ENCODE results near the gene GNRH2.
A peak's percentile ranks its signal among the peaks of the same experiment; 100 is the strongest.
"Not testable (repeated sequence)": the region's sequence is repeated elsewhere in the genome, so short reads cannot be mapped to it uniquely, and the experiment has no call there.

Gene GNRH2

GRCh38 chr20:3043322-3043721, at the start of gene GNRH2:
TSS of gene GNRH2 (plus strand) at chr20:3043622. CDS start at chr20:3044415, 793 bp downstream.
- H3K9me3 Mint-ChIP-seq = no peaks in the 10 kb centered on the region
- peaks cover 26% of the 10 kb centered on the region for H3K36me3 Mint-ChIP-seq
- no peaks in the 10 kb centered on the region for H3K27me3 Mint-ChIP-seq
- peak within 1 kb of the TSS; percentile 17 for H3K27ac Mint-ChIP-seq
- DNase-seq = no peak
- H3K4me3 Mint-ChIP-seq = peak within 1 kb of the TSS; percentile 40
- CTCF ChIA-PET = interaction anchor here (1.4 kb wide), 1 partner anchor 10 kb away, joined by 6 read pairs; no protein-coding TSS in a partner anchor
- H3K4me1 Mint-ChIP-seq = peaks cover 43% of the 10 kb centered on the region

- no peak for DNase-seq
- Mint-ChIP-seq H3K9me3 (no peaks in the 10 kb centered on the region), H3K27ac (no peak overlapping the region), H3K4me1 (no peaks in the 10 kb centered on the region), H3K36me3 (peaks cover 29% of the 10 kb centered on the region), H3K27me3 (no peaks in the 10 kb centered on the region), H3K4me3 (no peak overlapping the region)
- CTCF ChIA-PET = interaction anchor here (1.0 kb wide), 1 partner anchor 238 kb away, joined by 3 read pairs; no protein-coding TSS in a partner anchor
Observed at GRCh38 chr20:2995796-2996195, 47.6 kb upstream of the GNRH2 start.

- no peaks in the 10 kb centered on the region for H3K9me3 Mint-ChIP-seq
- no peak overlapping the region for H3K4me3 Mint-ChIP-seq
- CTCF ChIA-PET = interaction anchor here (1.0 kb wide), 1 partner anchor 476 kb away, joined by 3 read pairs; no protein-coding TSS in a partner anchor
- DNase-seq = no peak
- no peaks in the 10 kb centered on the region for H3K27me3 Mint-ChIP-seq
- peaks cover 9% of the 10 kb centered on the region for H3K36me3 Mint-ChIP-seq
- H3K27ac Mint-ChIP-seq = no peak overlapping the region
- H3K4me1 Mint-ChIP-seq = no peaks in the 10 kb centered on the region
Observed at GRCh38 chr20:2998728-2999127, 44.7 kb upstream of the GNRH2 start.

- H3K27me3 Mint-ChIP-seq = no peaks in the 10 kb centered on the region
- H3K9me3 Mint-ChIP-seq = no peaks in the 10 kb centered on the region
- H3K27ac Mint-ChIP-seq = peak overlapping the region; percentile 28
- CTCF ChIA-PET = interaction anchor here (0.6 to 1.7 kb wide), 23 partner anchors 9 to 312 kb away, joined by 3 to 18 read pairs (median 3); partner anchors contain the start of genes PTPRA and TMEM239
- no peaks in the 10 kb centered on the region for H3K4me1 Mint-ChIP-seq
- H3K36me3 Mint-ChIP-seq = peaks cover 10% of the 10 kb centered on the region
- DNase-seq = no peak
- H3K4me3 Mint-ChIP-seq = no peak overlapping the region
Observed at GRCh38 chr20:3000852-3001523, 42.4 kb upstream of the GNRH2 start.

GRCh38 chr20:3003416-3003815, 40.0 kb upstream of the GNRH2 start:
- no peak overlapping the region for H3K27ac Mint-ChIP-seq
- no peaks in the 10 kb centered on the region for H3K27me3 Mint-ChIP-seq

GRCh38 chr20:3010985-3011723, 32.3 kb upstream of the GNRH2 start:
- peaks cover 48% of the 10 kb centered on the region for H3K36me3 Mint-ChIP-seq
- peak overlapping the region; percentile 67 for H3K27ac Mint-ChIP-seq
- H3K27me3 Mint-ChIP-seq = no peaks in the 10 kb centered on the region
- no peak for DNase-seq
- no peak overlapping the region for H3K4me3 Mint-ChIP-seq
- H3K9me3 Mint-ChIP-seq = no peaks in the 10 kb centered on the region
- H3K4me1 Mint-ChIP-seq = peaks cover 28% of the 10 kb centered on the region
- CTCF ChIA-PET = interaction anchor here (0.9 to 1.4 kb wide), 7 partner anchors 11 to 306 kb away, joined by 3 to 5 read pairs (median 3); no protein-coding TSS in a partner anchor

More at GRCh38 chr20:3003416-3003815, 40.0 kb upstream of the GNRH2 start:
- H3K4me3 Mint-ChIP-seq = no peak overlapping the region
- H3K4me1 Mint-ChIP-seq = no peaks in the 10 kb centered on the region
- CTCF ChIA-PET = interaction anchor here (0.8 kb wide), 1 partner anchor 315 kb away, joined by 3 read pairs; no protein-coding TSS in a partner anchor
- no peak for DNase-seq
- no peaks in the 10 kb centered on the region for H3K9me3 Mint-ChIP-seq
- H3K36me3 Mint-ChIP-seq = peaks cover 28% of the 10 kb centered on the region

- peak overlapping the region; percentile 67 for H3K27ac Mint-ChIP-seq
- peaks cover 47% of the 10 kb centered on the region for H3K36me3 Mint-ChIP-seq
- no peak overlapping the region for H3K4me3 Mint-ChIP-seq
- peaks cover 28% of the 10 kb centered on the region for H3K4me1 Mint-ChIP-seq
- H3K27me3 Mint-ChIP-seq = no peaks in the 10 kb centered on the region
- CTCF ChIA-PET = interaction anchor here (0.9 to 1.4 kb wide), 7 partner anchors 11 to 305 kb away, joined by 3 to 5 read pairs (median 3); no protein-coding TSS in a partner anchor
- H3K9me3 Mint-ChIP-seq = no peaks in the 10 kb centered on the region
- no peak for DNase-seq
Observed at GRCh38 chr20:3011752-3012151, 31.7 kb upstream of the GNRH2 start.

- Mint-ChIP-seq H3K4me1 (peaks cover 28% of the 10 kb centered on the region), H3K36me3 (peaks cover 45% of the 10 kb centered on the region), H3K4me3 (no peak overlapping the region), H3K27ac (no peak overlapping the region), H3K27me3 (no peaks in the 10 kb centered on the region), H3K9me3 (no peaks in the 10 kb centered on the region)
- CTCF ChIA-PET = interaction anchor here (1.0 kb wide), 1 partner anchor 12 kb away, joined by 4 read pairs; no protein-coding TSS in a partner anchor
- no peak for DNase-seq
Observed at GRCh38 chr20:3013771-3014170, 29.7 kb upstream of the GNRH2 start.

- CTCF ChIA-PET = interaction anchor here (0.6 to 1.1 kb wide), 3 partner anchors 11 to 130 kb away, joined by 4 to 5 read pairs (median 4); no protein-coding TSS in a partner anchor
- H3K27ac Mint-ChIP-seq = no peak overlapping the region
Observed at GRCh38 chr20:3014179-3014578, 29.2 kb upstream of the GNRH2 start.

GRCh38 chr20:3014662-3015061, 28.8 kb upstream of the GNRH2 start:
- CTCF ChIA-PET = interaction anchor here (0.6 to 1.1 kb wide), 2 partner anchors 14 to 130 kb away, joined by 4 to 5 read pairs; no protein-coding TSS in a partner anchor
- Mint-ChIP-seq H3K27me3 (no peaks in the 10 kb centered on the region), H3K4me1 (peaks cover 23% of the 10 kb centered on the region), H3K9me3 (no peaks in the 10 kb centered on the region), H3K4me3 (no peak overlapping the region), H3K36me3 (peaks cover 36% of the 10 kb centered on the region), H3K27ac (no peak overlapping the region)
- DNase-seq = no peak

More at GRCh38 chr20:3014179-3014578, 29.2 kb upstream of the GNRH2 start:
- no peak for DNase-seq
- Mint-ChIP-seq H3K4me1 (peaks cover 28% of the 10 kb centered on the region), H3K4me3 (no peak overlapping the region), H3K27me3 (no peaks in the 10 kb centered on the region), H3K9me3 (no peaks in the 10 kb centered on the region), H3K36me3 (peaks cover 41% of the 10 kb centered on the region)

GRCh38 chr20:3015302-3015701, 28.1 kb upstream of the GNRH2 start:
- Mint-ChIP-seq H3K4me1 (peaks cover 22% of the 10 kb centered on the region), H3K36me3 (peaks cover 36% of the 10 kb centered on the region)
- not testable (repeated sequence) for H3K9me3 Mint-ChIP-seq, H3K27ac Mint-ChIP-seq, H3K27me3 Mint-ChIP-seq, DNase-seq, H3K4me3 Mint-ChIP-seq
- CTCF ChIA-PET = interaction anchor here (0.7 to 1.1 kb wide), 3 partner anchors 15 to 99 kb away, joined by 3 to 4 read pairs (median 3); no protein-coding TSS in a partner anchor

GRCh38 chr20:3021327-3021726, 22.1 kb upstream of the GNRH2 start:
- Mint-ChIP-seq H3K4me3 (no peak overlapping the region), H3K27ac (no peak overlapping the region), H3K9me3 (no peaks in the 10 kb centered on the region), H3K27me3 (no peaks in the 10 kb centered on the region), H3K36me3 (peaks cover 45% of the 10 kb centered on the region), H3K4me1 (no peaks in the 10 kb centered on the region)
- no peak for DNase-seq
- CTCF ChIA-PET = no interaction called here

GRCh38 chr20:3021777-3022176, 21.6 kb upstream of the GNRH2 start:
- no peak overlapping the region for H3K27ac Mint-ChIP-seq
- no peak for DNase-seq
- H3K27me3 Mint-ChIP-seq = no peaks in the 10 kb centered on the region
- H3K4me1 Mint-ChIP-seq = no peaks in the 10 kb centered on the region
- CTCF ChIA-PET = no interaction called here
- H3K4me3 Mint-ChIP-seq = no peak overlapping the region
- H3K36me3 Mint-ChIP-seq = peaks cover 47% of the 10 kb centered on the region
- no peaks in the 10 kb centered on the region for H3K9me3 Mint-ChIP-seq

Measured in activated naive CD4-positive, alpha-beta T cell treated with anti-CD3 and anti-CD28 coated beads, Interleukin-2, amount 10 ng/mL, durations not matched to agents 7 days and 5 days (primary cell).